GM19468 (cell line): ENCODE data around the gene CMIP.
"Not testable (repeated sequence)": the region's sequence is repeated elsewhere in the genome, so short reads cannot be mapped to it uniquely, and the experiment has no call there.

Experiments
- ATAC-seq: cut with Tn5 transposase; IDR thresholded peaks from one replicate; pipeline ENCODE4 v1.9.1; 2021; ENCODE audit warnings: mild to moderate bottlenecking, moderate library complexity, moderate number of reproducible peaks; ENCODE audit not compliant: unreplicated experiment; ENCODE audit errors: extremely low read depth

Gene CMIP

DNA sequence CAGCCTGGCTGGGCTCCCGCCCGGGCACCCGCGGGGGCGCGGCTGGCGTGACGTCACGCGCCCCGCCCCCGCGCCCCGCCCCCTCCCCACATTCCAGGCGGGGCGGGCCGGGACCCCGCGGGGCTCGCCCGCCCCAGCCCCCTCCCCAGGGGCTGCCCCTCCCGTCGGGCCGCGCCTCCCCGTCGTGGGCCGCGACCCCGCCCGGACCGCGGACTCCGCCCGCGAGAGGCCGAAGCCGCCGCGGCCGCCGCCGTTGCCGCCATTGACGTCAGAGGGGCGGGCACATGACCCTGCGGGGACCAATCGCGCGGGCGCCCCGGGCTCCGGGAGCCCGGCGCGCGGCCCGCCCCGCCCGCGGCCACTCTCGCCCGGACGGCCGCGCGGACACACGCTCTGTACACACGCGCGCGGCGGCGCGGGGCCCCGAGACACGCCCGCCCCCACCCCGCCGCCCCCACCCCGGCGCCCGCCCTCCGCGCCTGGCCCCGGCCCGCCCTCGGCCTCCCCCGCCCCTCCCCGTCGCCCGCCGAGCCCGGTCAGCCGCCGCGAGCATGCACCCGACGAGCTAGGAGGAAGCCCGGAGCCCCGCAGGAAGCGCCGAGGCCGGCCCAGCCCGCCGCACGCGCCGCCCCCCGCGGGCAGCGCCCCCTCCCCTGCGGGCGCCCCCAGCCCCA, at the start of gene CMIP:
CMIP (plus strand) TSS at position 361 of the 674 bp plus-strand sequence.
- peak; percentile 73 for ATAC-seq

DNA sequence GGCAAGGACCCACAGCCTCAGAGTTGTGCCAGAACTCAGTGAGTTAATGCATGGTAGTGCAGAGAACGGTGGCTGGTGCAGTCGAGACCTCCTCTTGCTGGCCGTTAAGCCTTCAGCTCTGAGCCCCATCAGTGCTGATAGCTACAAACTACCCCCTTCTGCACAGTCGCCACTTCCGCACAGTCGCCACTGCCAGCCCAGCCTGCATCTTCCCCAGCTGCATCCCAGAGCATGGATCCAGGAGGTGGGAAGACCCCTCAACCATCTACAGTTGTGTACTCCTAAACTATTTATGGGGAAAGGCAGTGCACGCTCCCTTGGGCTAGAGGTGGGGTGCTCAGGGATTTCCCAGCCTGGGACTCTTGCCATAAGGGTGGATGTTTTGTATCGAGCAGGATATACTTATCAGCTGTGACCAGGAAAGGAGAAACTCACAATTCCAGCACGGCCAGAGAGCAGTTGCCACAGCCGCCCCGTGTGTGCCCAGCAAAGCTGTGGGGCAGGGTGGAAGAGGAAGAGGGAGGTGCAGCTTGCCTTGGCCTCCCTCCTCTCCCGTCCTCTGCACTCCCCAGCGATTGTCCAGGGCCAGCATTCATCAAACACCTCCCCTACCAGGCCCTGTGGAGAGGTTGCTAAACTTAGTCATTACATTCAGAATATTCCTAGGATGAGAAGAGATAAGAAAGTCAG, 49.5 kb upstream of the CMIP start:
- ATAC-seq: no peak

DNA sequence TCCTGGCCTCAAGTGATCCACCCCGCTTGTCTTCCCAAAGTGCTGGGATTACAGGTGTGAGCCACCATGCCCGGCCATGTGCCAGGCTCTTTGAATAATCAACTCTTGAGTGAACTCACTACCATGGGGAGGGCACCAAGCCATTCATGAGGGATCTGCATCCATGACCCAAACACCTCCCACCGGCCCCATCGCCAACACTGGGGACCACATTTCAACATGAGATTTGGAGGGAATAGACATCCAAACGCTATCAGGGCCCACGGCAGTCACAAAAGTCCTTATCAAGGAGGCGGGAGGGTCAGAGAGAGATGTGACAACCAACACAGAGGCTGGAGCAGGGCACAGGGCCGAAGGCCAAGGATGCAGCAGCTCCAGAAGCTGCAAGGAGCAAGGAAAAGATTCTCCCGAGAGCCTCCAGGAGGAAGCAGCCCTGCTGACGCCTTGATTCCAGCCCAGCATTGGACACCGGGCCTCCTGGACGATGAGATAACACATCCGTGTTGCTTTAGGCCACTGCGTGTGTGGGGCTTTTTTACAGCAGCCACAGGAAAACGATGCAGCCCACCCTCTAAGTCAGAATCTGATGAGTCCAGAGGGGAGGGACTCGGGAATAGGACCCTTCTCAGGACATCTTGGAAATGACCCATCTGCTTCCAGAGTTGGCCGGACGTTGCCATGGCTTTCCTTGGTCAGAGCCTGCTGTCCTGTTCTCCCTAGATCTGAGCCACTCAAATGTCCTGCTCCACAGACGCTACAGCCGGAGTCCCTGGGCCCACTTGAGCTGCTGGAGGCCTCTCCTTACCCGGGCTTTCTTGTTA, 47.3 kb upstream of the CMIP start:
- no peak for ATAC-seq

- ATAC-seq: no peak
Observed at GRCh38 chr16:81397879-81398520, 46.6 kb upstream of the CMIP start.

DNA sequence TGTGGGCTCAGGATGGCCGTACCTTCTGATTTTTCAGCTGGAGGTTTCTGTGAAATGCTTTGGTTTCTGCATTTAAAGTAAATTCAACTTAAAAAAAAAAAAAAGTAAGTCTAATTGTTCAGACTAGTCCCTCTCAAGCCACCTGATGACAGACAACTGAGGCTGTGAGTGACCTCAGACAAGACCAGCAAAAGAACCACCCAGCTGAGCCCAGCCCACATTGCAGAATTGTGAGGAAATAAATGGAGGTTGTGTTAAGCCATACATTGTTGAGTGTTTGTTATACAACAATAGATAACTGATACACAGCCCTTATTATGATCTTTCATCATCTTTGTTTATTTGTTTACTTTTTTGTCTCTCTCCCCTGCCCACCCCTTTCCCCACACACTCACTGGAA, 44.7 kb upstream of the CMIP start:
- no peak for ATAC-seq

DNA sequence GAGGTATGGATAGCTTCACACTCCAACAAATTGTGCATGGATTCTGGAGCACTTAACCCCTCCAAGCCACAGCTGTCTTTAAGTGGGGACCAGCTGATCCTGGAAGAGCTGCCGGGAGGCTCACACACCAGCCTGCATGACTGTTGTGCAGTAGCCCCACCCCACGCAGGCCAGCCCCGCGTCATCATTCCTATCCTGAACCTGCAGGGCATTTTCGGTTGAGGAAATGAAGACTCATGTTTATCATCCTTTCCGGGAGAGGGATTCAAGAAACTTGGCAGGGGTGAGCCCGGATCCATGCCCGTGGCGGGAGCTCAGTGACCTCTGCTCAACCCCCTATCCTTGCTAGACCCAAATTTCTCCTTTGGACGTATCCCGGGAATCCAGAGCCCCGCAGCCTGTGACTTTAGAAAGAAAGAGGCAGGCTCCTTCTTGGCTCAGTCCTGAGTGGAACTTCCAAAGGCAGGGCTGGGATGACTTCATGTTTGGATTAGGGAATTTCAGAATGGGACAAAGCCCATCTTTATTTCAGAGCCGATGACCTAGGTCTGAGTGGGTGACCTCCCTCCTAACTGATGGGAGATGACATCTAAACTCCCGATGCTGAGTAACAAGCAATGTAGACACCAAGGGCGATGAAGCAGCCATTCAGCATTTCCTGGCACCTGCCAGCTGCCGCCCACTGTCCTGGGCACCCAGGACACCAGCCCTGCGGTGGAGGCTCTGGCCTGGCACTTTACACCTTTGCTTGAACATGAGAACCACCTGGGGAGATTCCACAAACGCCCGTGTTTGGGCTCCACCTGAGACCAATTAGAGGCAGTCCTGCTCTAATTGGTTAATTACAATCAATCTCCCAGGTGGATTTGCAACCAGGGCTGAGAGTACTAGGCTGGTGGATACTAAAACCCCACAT, 43.3 kb upstream of the CMIP start:
- ATAC-seq: no peak

DNA sequence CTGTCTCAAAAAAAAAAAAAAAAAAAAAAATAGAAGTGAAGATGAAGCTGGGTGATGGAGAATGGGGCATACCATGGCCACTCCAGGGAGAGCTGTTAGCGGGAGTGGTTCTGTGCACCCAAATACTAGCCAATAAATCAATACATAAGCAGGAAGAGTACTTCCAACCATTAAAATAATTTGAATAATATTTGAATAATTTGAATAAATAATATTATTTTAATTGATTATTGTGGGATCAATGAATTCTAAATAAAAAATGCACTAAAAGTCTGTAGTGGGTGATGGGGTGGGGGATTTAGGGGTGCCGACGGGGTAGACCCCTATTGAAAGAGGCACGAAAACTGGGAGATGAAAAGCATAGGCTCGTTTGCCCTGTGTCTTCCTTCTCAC, 41.4 kb upstream of the CMIP start:
- ATAC-seq: no peak

GRCh38 chr16:81403601-81404391, 40.8 kb upstream of the CMIP start:
- ATAC-seq: no peak

DNA sequence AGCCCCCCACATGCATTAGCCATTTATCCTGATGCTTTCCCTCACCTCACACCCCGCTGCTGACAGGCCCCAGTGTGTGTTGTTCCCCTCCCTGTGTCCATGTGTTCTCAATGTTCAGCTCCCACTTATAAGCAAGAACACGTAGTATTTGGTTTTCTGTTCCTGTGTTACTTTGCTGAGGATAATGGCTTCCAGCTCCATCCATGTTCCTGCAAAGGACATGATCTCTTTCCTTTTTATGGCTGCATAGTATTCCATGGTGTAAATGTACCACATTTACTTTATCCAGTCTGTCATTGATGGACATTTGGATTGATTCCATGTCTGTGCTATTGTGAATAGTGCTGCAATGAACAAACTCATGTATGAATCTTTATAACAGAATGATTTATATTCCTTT, 39.6 kb upstream of the CMIP start:
- ATAC-seq: not testable (repeated sequence)

DNA sequence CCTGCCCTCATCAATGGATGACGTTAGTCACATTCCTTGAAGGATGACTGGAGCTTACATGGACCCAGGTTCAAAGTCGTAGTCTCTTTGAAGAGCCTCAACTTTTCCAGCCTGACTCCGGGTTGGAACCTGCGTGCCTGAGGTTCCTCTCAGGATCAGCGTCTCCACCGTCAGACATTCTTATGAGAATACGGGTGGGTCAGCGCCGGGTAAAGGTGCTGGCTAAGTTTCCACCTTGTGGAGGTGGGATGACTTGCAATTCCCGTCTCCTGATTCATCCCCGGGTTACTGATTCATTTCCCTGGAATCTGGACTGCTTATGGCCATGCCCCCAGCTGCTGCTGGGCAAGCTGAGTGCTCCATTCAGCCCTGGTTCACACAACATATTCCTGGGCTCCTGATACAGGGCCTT, 38.9 kb upstream of the CMIP start:
- ATAC-seq: no peak

- no peak for ATAC-seq
Observed at GRCh38 chr16:81408409-81408950, 36.1 kb upstream of the CMIP start.

DNA sequence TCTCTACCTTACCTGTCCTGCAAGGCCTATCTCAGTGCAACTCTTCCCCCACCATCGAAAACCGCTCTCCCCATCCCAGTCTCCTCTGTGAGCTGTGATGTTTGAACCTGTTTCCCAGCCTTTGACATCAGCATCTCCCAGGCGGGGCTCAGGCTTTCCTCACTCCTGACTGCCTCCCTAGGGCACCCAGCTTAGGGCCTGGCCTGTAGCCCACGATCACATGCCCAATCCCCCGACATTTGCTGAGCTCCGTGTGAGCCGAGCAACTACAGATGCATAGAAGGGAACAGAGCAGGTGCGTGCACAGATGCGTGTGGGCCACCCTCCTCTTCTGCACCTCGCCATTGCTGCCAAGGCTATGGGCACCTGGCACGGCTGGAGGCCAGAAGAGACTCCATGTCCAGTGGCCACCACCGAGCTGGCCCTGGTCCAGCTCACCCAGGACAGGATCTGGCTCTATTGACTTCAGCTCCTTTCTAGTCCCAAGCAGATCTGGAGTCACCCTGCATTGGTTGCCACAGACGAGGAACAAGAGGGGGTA, 35.5 kb upstream of the CMIP start:
- ATAC-seq: no peak

DNA sequence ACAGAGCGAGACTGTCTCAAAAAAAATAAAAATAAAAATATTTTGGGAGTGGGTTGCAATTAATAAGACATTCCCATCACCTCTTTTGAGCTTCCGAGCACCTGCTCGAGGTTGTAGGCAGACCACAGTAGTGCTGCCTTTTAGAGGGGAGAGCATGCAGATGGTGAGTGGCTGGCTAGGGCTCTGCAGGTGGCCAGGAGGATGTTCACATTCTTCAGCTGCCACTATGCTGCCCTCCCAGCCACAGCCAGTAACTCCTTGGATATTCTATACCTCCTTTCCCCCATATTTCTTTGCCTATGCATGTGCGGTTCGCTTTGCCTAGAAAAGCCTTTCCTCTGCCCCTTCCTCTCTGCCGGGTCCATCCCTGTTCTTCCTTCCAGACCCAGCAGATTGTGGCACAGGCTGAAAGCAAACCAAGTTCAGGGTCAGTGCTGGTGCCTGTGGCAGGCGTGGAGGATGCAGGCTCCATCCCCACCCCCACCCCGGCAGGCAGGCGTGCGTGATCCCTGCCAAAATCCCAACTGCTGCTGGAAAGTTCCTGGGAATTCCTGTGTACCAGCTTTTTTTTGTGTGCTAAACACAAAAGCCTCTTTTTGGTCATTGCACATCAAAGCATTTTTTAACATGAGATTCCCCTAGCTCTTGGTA, 33.8 kb upstream of the CMIP start:
- ATAC-seq: no peak

- no peak for ATAC-seq
Observed at GRCh38 chr16:81413245-81413990, 31.2 kb upstream of the CMIP start.

DNA sequence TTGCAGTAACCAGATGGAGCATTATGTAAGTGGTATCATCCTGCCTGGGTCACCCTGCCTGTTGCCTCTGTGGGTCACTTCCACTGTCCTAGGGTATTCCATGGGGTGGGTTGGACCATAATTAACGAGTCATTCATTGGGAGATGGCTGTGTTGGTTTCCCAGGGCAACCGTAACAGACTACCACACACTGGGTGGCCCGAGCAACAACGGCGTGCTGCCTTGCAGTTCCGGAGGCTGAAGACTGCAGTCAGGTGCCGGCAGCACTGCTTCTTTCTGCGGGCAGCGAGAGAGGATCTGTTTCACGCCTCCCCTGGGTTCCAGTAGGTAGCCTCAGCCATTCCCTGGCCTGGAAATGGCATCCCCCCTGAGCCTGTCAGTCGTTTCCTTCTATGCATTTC, 28.9 kb upstream of the CMIP start:
- no peak for ATAC-seq

DNA sequence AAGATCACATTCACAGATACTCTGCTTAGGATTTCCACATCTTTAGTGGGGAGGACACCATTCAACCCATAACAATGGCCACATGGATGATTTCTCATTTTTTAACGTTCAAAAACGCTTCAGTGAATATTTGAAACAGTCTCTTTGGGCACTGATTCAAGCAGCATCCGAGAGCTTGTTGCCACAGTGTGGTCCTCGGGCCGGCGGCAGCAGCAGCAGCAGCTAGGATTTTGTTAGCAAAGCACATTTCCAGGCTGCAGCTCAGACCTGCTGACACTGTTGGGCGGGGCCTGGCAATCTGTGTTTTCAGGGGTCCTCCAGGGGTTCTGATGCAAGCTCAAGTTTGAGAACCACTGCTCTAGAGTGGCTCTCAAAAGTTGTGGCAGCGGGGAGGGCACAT, 27.9 kb upstream of the CMIP start:
- no peak for ATAC-seq

- no peak for ATAC-seq
Observed at GRCh38 chr16:81417210-81417609, 27.4 kb upstream of the CMIP start.
